Activated T-helper 2 cell treated with anti-CD3 and anti-CD28 coated beads, Interferon-gamma antibody, Interleukin-2, Interleukin-4, amounts not matched to agents 10 μg/mL and 5 μg/mL and 100 μg/mL, durations not matched to agents 14 hours and 24 hours and 36 hours (primary cell): ENCODE data around the gene NUSAP1. TPM values are rescaled to one million over a fixed set of nuclear protein-coding genes. Genes with fewer than 3 reads are reported as not detected.
"Not testable (repeated sequence)": the region's sequence is repeated elsewhere in the genome, so short reads cannot be mapped to it uniquely, and the experiment has no call there.

Experiments
- DNase-seq: peaks from one replicate; pipeline ENCODE4 v3.0.0; 2021; ENCODE audit warnings: low spot score
- H3K27ac Mint-ChIP-seq: one replicate; pipeline ENCODE4 v1.8.0; 2021; ENCODE audit warnings: mixed read lengths
- H3K27me3 Mint-ChIP-seq: one replicate; pipeline ENCODE4 v1.8.0; 2021; ENCODE audit warnings: low read depth, mixed read lengths
- H3K36me3 Mint-ChIP-seq: one replicate; pipeline ENCODE4 v1.8.0; 2021; ENCODE audit warnings: low read depth, mixed read lengths
- H3K4me1 Mint-ChIP-seq: one replicate; pipeline ENCODE4 v1.8.0; 2021; ENCODE audit warnings: low read depth, mixed read lengths
- H3K4me3 Mint-ChIP-seq: one replicate; pipeline ENCODE4 v1.8.0; 2021; ENCODE audit warnings: low read depth, mild to moderate bottlenecking, moderate library complexity, mixed read lengths
- H3K9me3 Mint-ChIP-seq: one replicate; pipeline ENCODE4 v1.8.0; 2021; ENCODE audit warnings: mixed read lengths
- intact Hi-C: fragments of 100-400 bp; cut with micrococcal nuclease; formaldehyde crosslinking; loops from one replicate; pipeline ENCODE4 v1.15.1; 2023
- total RNA-seq: library from RNA; stranded (reverse); gene quantifications from 2 replicates; pipeline ENCODE4 v1.2.3, GENCODE V29; 2022

NUSAP1 gene
- 139 and 154 TPM in 2 replicates for total RNA-seq

DNA sequence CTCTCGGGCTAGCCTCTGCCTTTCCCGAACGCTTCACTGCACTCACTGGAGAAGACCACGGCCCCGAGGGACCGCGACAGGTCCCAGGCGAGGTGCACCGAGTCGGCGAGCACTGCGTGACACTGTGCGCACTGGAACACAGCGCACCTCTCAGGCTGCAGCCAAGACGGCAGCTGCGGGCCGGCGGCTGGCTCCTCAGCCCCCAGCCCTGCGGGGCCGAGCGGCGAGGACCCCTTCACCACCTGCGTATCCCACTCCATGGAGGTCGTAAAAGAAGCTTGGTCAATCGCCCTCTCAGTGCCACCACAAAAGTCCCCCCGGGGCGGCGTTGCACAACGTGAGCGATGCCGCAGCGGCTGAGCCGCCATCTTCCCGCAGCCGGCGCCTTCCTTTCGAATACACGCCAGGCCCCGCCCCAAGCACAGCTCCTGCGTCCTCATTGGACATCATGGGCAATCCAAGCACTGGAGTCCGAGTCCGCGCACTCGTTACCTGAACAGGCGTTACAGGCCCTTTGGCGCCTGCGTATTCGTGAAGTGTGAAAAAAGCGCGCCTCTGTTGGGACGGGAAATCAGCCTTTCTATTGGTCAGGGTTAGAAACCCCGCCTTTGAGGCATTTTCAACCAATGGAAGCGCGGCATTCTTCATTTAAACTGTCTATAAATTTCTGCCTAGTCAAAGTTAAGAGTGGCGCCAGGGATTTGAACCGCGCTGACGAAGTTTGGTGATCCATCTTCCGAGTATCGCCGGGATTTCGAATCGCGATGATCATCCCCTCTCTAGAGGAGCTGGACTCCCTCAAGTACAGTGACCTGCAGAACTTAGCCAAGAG lies at the start of gene NUSAP1, which contains the start of gene OIP5:
Gene NUSAP1, plus strand, starts transcription at position 688 of the 832 bp plus-strand sequence. Its CDS starts 77 bp downstream, at position 765.
Gene OIP5, minus strand, starts transcription at position 398 of the 832 bp plus-strand sequence. Its CDS starts 30 bp downstream, at position 368.
- intact Hi-C loops = loop anchor here (1.0 to 10.0 kb wide), 3 partner anchors 49 to 428 kb away; partner anchors contain the start of gene CHP1
- Mint-ChIP-seq H3K9me3 (no peaks in the 10 kb centered on the region), H3K4me1 (peaks cover 36% of the 10 kb centered on the region), H3K27me3 (no peaks in the 10 kb centered on the region), H3K27ac (peak within 1 kb of the TSS; percentile 93), H3K36me3 (peaks cover 34% of the 10 kb centered on the region), H3K4me3 (peak within 1 kb of the TSS; percentile 94)
- DNase-seq = peak; percentile 99

DNA sequence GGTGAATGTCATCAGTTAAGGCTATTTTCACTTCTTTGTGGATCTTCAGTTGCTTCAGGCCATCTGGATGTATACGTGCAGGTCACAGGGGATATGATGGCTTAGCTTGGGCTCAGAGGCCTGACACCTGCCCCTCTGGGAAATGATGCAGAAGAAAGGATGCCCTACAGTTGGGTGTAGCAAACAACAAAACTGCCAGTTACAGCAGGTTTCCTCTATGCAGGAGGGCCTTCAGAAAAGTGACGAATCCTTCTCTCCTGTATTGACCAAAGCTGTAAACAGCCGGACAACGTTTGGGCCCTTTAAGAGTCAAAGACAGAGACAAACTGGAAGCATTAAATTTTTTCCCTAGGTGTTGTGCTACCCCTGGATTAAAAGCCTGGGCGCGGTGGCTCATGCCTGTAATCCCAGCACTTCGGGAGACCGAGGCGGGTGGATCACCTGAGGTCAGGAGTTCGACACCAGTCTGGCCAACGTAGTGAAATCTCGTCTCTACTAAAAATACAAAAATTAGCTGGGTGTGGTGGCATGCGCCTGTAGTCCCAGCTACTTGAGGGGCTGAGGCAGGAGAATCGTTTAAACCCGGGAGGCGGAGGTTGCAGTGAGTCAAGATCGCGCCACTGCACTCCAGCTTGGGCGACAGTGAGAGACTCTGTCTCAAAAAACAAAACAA lies 49.6 kb upstream of the NUSAP1 start:
- H3K9me3 Mint-ChIP-seq, H3K27me3 Mint-ChIP-seq, DNase-seq: not testable (repeated sequence)
- H3K4me3 Mint-ChIP-seq = peak overlapping the region; percentile 99
- intact Hi-C loops = loop anchor here (1.0 to 2.0 kb wide), 2 partner anchors 49 to 52 kb away; partner anchors contain the start of genes CHP1, EXD1, NUSAP1 and OIP5
- peaks cover 66% of the 10 kb centered on the region for H3K36me3 Mint-ChIP-seq
- peaks cover 31% of the 10 kb centered on the region for H3K4me1 Mint-ChIP-seq
- peak overlapping the region; percentile 90 for H3K27ac Mint-ChIP-seq

DNA sequence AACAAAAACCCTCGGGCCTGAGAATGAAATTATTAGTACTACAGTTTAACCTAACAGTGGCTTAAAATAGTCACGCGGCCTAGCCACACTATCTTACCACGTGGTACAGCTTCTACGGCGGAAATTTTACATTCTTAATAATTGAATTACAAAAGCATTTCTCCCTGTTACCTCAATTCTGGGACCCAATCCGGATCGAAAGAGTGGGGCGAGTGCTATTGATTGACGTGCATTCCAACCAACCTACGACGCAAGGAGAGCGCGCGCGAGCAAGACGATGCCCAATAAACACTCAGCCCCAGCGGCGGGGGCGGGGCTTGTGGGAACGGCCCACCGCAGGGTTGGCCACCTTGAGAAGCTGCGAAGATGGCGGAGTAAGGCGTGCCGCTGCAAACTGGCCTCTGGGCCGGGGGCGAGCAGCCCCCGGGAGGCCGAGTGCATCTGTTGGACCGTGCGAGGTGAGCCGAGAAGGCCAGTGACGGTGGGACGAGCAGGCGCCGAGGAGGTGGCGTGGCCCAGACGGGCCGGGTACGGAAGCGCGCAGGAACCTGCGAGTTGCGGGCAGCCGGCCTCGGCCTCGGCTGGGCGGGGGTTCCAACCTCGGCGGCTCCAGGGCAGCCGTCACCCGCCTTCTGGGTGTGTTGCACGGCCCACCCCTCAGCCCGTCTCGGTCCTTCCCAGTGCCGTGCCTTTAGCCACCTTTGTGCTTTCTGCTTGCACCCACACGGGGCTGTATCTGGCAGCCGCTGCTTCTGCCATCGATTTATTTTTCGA lies 48.8 kb upstream of the NUSAP1 start:
- peak overlapping the region; percentile 99 for H3K4me3 Mint-ChIP-seq
- peaks cover 7% of the 10 kb centered on the region for H3K9me3 Mint-ChIP-seq
- intact Hi-C loops = loop anchor here (1.0 to 2.0 kb wide), 3 partner anchors 48 to 167 kb away; partner anchors contain the start of genes CHP1, EXD1, INO80 and NUSAP1
- no peaks in the 10 kb centered on the region for H3K27me3 Mint-ChIP-seq
- H3K4me1 Mint-ChIP-seq = peaks cover 37% of the 10 kb centered on the region
- DNase-seq = peak; percentile 97
- H3K27ac Mint-ChIP-seq = peak overlapping the region; percentile 98
- peaks cover 69% of the 10 kb centered on the region for H3K36me3 Mint-ChIP-seq

DNA sequence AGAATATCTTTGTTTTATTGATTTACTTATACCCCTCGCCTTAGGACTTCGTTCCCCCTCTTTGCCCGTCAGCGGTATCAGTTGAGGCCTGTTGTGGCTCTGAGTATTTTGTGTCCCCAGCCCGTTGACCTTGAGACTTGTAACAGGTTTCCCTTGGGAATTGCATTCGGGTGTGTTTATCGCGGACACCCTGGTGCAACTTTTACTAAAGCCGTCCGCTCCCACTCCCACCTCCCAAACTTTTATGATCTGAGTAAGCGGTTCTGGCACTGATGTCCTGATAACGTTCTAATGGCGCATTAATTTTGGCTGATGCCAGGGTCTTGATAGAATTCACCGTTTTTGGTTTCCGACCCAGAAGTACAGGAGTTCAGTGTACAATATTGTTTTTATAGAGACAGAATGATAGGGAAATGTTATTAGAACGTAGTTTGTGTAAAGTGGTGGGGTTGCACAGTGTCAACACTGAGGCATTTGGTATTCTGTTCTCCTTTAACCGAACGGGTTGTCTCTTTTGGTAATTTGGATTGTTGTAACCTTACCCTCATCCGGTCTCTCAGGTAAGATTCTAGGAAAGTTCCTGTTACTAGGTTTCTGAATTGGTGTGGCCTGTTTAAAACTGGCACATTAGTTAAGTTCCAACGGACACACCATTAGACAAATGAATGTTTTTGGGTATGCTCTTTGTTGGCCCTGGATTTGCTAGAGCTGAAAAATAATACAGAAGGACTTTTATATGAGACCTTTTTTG lies 48.1 kb upstream of the NUSAP1 start:
- Mint-ChIP-seq H3K27me3 (no peaks in the 10 kb centered on the region), H3K4me1 (peaks cover 37% of the 10 kb centered on the region), H3K36me3 (peaks cover 65% of the 10 kb centered on the region), H3K27ac (peak overlapping the region; percentile 98), H3K9me3 (peaks cover 7% of the 10 kb centered on the region), H3K4me3 (peak overlapping the region; percentile 99)
- no peak for DNase-seq
- intact Hi-C loops = loop anchor here (2.0 kb wide), 1 partner anchor 168 kb away; the partner anchor contains the start of gene INO80

DNA sequence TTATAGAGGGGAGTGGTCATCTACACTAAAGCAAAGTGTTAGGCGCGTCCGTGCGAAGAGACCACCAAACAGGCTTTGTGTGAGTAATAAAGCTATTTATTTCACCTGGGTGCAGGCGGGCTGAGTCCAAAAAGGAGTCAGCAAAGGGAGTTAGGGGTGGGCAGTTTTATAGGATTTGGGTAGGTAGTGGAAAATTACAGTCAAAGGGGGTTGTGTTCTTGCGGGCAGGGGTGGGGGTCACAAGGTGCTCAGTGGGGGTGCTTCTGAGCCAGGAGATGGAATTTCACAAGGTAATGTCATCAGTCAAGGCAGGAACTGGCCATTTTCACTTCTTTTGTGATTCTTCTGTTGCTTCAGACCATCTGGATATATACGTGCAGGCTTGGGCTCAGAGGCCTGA lies 47.4 kb upstream of the NUSAP1 start:
- no peak for DNase-seq
- H3K9me3 Mint-ChIP-seq = peaks cover 7% of the 10 kb centered on the region
- intact Hi-C loops = loop anchor here (2.0 kb wide), 1 partner anchor 168 kb away; the partner anchor contains the start of gene INO80
- peak overlapping the region; percentile 99 for H3K4me3 Mint-ChIP-seq
- no peaks in the 10 kb centered on the region for H3K27me3 Mint-ChIP-seq
- peaks cover 59% of the 10 kb centered on the region for H3K36me3 Mint-ChIP-seq
- peaks cover 37% of the 10 kb centered on the region for H3K4me1 Mint-ChIP-seq
- H3K27ac Mint-ChIP-seq = peak overlapping the region; percentile 98

DNA sequence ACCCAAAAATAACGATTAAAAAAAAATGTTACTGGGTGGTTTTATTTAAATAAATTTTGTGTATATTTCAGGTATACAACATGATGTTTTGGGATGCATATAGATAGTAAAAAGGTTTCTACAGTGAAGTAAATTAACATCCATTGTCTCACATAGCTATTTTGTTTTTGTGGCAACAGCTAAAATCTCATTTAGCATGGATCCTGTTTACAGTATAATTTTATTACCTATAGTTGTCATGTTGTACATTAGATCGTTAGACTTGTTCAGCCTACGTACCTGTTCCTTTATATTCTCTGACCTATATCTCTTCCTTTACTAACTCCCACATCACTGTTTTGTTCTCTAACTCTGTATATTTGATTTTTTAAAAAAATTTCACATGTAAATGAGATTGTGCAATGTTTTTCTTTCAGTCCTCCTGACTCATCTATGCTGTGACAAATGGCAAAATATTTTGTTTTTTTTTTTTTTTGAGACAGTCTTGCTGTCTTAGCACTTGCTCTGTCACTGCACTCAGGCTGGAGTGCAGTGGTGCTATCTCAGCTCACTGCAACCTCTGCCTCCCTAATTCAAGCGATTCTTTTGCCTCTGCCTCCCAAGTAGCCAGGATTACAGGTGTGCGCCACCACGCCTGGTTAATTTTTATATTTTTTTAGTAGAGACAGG lies 45.9 kb upstream of the NUSAP1 start:
- intact Hi-C loops = no loop called here
- Mint-ChIP-seq H3K4me3 (peak overlapping the region; percentile 62), H3K9me3 (peaks cover 7% of the 10 kb centered on the region), H3K4me1 (peaks cover 41% of the 10 kb centered on the region), H3K27ac (peak overlapping the region; percentile 71), H3K36me3 (peaks cover 68% of the 10 kb centered on the region), H3K27me3 (no peaks in the 10 kb centered on the region)
- no peak for DNase-seq

- peaks cover 72% of the 10 kb centered on the region for H3K36me3 Mint-ChIP-seq
- peak overlapping the region; percentile 45 for H3K27ac Mint-ChIP-seq
- H3K27me3 Mint-ChIP-seq = no peaks in the 10 kb centered on the region
- no peak overlapping the region for H3K4me3 Mint-ChIP-seq
- peaks cover 34% of the 10 kb centered on the region for H3K4me1 Mint-ChIP-seq
- intact Hi-C loops = no loop called here
- H3K9me3 Mint-ChIP-seq = peaks cover 7% of the 10 kb centered on the region
- DNase-seq = no peak
Observed at GRCh38 chr15:41288464-41288863, 44.2 kb upstream of the NUSAP1 start.

- no peaks in the 10 kb centered on the region for H3K27me3 Mint-ChIP-seq
Observed at GRCh38 chr15:41289953-41290352, 42.7 kb upstream of the NUSAP1 start.

GRCh38 chr15:41291065-41291631 lies 41.5 kb upstream of the NUSAP1 start:
- intact Hi-C loops = no loop called here
- H3K27ac Mint-ChIP-seq = no peak overlapping the region
- H3K36me3 Mint-ChIP-seq = peaks cover 68% of the 10 kb centered on the region
- DNase-seq = no peak
- H3K4me1 Mint-ChIP-seq = peaks cover 32% of the 10 kb centered on the region
- H3K9me3 Mint-ChIP-seq = no peaks in the 10 kb centered on the region
- no peak overlapping the region for H3K4me3 Mint-ChIP-seq
- H3K27me3 Mint-ChIP-seq = no peaks in the 10 kb centered on the region

More at GRCh38 chr15:41289953-41290352, 42.7 kb upstream of the NUSAP1 start:
- H3K9me3 Mint-ChIP-seq = peaks cover 7% of the 10 kb centered on the region
- H3K36me3 Mint-ChIP-seq = peaks cover 73% of the 10 kb centered on the region
- H3K4me1 Mint-ChIP-seq = peaks cover 35% of the 10 kb centered on the region
- intact Hi-C loops = no loop called here
- H3K27ac Mint-ChIP-seq = no peak overlapping the region
- no peak for DNase-seq
- H3K4me3 Mint-ChIP-seq = no peak overlapping the region

DNA sequence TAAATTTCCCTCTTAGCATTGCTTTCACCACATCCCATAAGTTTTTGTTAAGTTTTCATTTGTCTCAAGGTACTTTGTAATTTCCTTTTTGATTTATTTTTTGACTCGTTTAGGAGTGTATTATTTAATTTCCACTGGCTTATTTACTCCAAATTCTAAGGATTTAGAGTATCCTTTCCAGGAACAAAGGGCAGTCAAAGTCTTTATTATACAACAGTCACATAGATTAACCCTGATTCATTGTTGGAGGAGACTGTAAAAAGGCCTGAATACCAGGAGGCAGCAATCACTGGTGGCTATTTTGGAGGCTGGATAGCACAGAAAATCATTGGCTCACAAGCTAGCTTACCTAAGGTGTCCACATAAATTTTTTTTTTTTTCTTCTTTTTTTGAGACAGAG lies 40.2 kb upstream of the NUSAP1 start:
- intact Hi-C loops = no loop called here
- Mint-ChIP-seq H3K27ac (peak overlapping the region; percentile 42), H3K27me3 (no peaks in the 10 kb centered on the region), H3K4me3 (no peak overlapping the region), H3K4me1 (peaks cover 23% of the 10 kb centered on the region), H3K36me3 (peaks cover 58% of the 10 kb centered on the region), H3K9me3 (no peaks in the 10 kb centered on the region)
- no peak for DNase-seq

- H3K4me3 Mint-ChIP-seq, H3K27me3 Mint-ChIP-seq, intact Hi-C loops, H3K9me3 Mint-ChIP-seq, DNase-seq: not testable (repeated sequence)
- H3K36me3 Mint-ChIP-seq = peaks cover 57% of the 10 kb centered on the region
- H3K4me1 Mint-ChIP-seq = peaks cover 19% of the 10 kb centered on the region
- H3K27ac Mint-ChIP-seq = peak overlapping the region; percentile 49
Observed at GRCh38 chr15:41301139-41301538, 31.5 kb upstream of the NUSAP1 start.
